Psoas muscle (tissue), 8 donors: Measurements from ENCODE around the gene HAGH. TPM values are rescaled to one million over a fixed set of nuclear protein-coding genes. Genes with fewer than 3 reads are reported as not detected.

Experiments used
- ATAC-seq, 4 donors: fragments of 200-7000 bp; cut with Tn5 transposase; one replicate each; pipeline ENCODE4 v1.9.1; 2020; ENCODE audit warnings: moderate library complexity in 3 of 4, mild to moderate bottlenecking in 2 of 4
- DNase-seq, 2 donors: peaks; one replicate each; pipeline ENCODE4 v3.0.0-alpha.2; 2020
- H3K27ac ChIP-seq: fragments of 200-600 bp; one replicate; pipeline ENCODE4 v1.8.0; 2022
- H3K27me3 ChIP-seq, 3 donors: fragments of 200-600 bp in 1 of 3; one replicate each; pipeline versions ENCODE4 v1.6.1 to v1.8.0; 2013 to 2022; ENCODE audit warnings: low read length in 2 of 3, mild to moderate bottlenecking in 2 of 3, moderate library complexity in 1 of 3; ENCODE audit not compliant: insufficient read depth in 3 of 3
- H3K36me3 ChIP-seq, 2 donors: fragments of 200-600 bp in 1 of 2; one replicate each; pipeline versions ENCODE4 v1.6.1 to v1.8.0; 2013 to 2022; ENCODE audit warnings: low read depth in 1 of 2, mild to moderate bottlenecking in 1 of 2, moderate library complexity in 1 of 2; ENCODE audit not compliant: insufficient read depth in 1 of 2
- H3K4me1 ChIP-seq: fragments of 200-600 bp; one replicate; pipeline ENCODE4 v1.8.0; 2022
- H3K4me3 ChIP-seq: fragments of 200-600 bp; one replicate; pipeline ENCODE4 v1.8.0; 2022; ENCODE audit warnings: mild to moderate bottlenecking
- H3K9me3 ChIP-seq: fragments of 200-600 bp; one replicate; pipeline ENCODE4 v1.8.0; 2022
- CTCF ChIP-seq: fragments of 200-600 bp; IDR thresholded peaks from one replicate; pipeline ENCODE4 v1.8.0; 2022; ENCODE audit warnings: antibody characterized with exemption
- WGBS, 3 donors: extraction: QIAGEN DNeasy Blood & Tissue Kit; methylation state at CpG; one replicate each; pipeline versions ENCODE4 v1.1.6 to v1.1.7; 2013; 5-methylcytosine and 5-hydroxymethylcytosine counted together
- intact Hi-C, 2 donors: fragments of 100-400 bp; cut with DNase I; formaldehyde crosslinking; loops; one replicate each; pipeline versions ENCODE4 v1.11.0 to v1.14.2; 2022
- polyA plus RNA-seq, 3 donors: library from polyadenylated mRNA; stranded (reverse); fragments of 200-250 nt; gene quantifications; one replicate each; pipeline ENCODE4 v1.2.3, GENCODE V29; 2013
- total RNA-seq, 4 donors: library from RNA; stranded (reverse); fragmentation: NEBNext Ultra II Directional in 2 of 4; extraction: Animal tissue kit (Norgen Biotek cat#: 25700) in 2 of 4; gene quantifications; one replicate each; pipeline versions ENCODE4 v1.2.1 to v1.2.4, GENCODE V29; 2021 to 2023
- donor health status: healthy with polysubstance abuse.
- donor health status: DM: no; HTN: no; CAD: no; lungs with moderate emphysema.
- donor health status: Bipolar disorder and iron deficiency.
- donor health status: healthy.
- donor health status: DM: yes; HTN: yes; CAD: no.
- donor health status: DM: no; HTN: no; CAD: no.
- donor health status: DM: no; HTN: no; CAD: no.
- donor health status: DM: yes; HTN: yes; CAD: no.

The HAGH gene
- total and polyA plus RNA-seq, 7 donors, result 112 to 277 (median 160) TPM

- Histone ChIP-seq H3K27me3 (no peaks in the 10 kb centered on the region), H3K27ac (no peak overlapping the region), H3K4me3 (no peak overlapping the region), H3K36me3 (peaks cover 0 to 54% of the 10 kb centered on the region in 2 donors), H3K9me3 (no peaks in the 10 kb centered on the region), H3K4me1 (peaks cover 28% of the 10 kb centered on the region)
- ATAC-seq (no peak), DNase-seq (peak in 1 of 2 donors; percentile 45)
- TF ChIP-seq CTCF, result no peak
- WGBS, 3 donors, result 81 to 88% (median 83%) methylated on average over 26 of the region's 26 CpGs
- intact Hi-C loops, result no loop called here
Measured at GRCh38 chr16:1784977-1785845, 41.4 kb downstream of the HAGH start.

GRCh38 chr16:1782408-1783264 lies 44.0 kb downstream of the HAGH start, which contains the start of the genes NUBP2 and SPSB3:
Gene NUBP2 (plus strand): TSS chr16:1782960. CDS start chr16:1783021, 61 bp downstream.
Gene SPSB3 (minus strand): TSS chr16:1782571. CDS start chr16:1781483, 1,088 bp downstream.
- Histone ChIP-seq H3K36me3 (peaks cover 0 to 52% of the 10 kb centered on the region in 2 donors), H3K4me1 (peaks cover 34% of the 10 kb centered on the region), H3K27ac (peak within 1 kb of the TSS; percentile 92), H3K9me3 (no peaks in the 10 kb centered on the region), H3K27me3 (no peaks in the 10 kb centered on the region), H3K4me3 (peak within 1 kb of the TSS; percentile 86)
- DNase-seq (peak; percentile 100), ATAC-seq (peak; percentile 91 to 93 (median 92))
- WGBS, 3 donors, result 0 to 1% (median 0%) methylated on average over 88 to 102 of the region's 102 CpGs
- no peak for TF ChIP-seq CTCF
- intact Hi-C loops, result no loop called here

GRCh38 chr16:1781758-1782407 lies 44.7 kb downstream of the HAGH start:
- intact Hi-C loops, result no loop called here

More at GRCh38 chr16:1781758-1782407, 44.7 kb downstream of the HAGH start:
- peak; percentile 26 to 66 for DNase-seq
- Histone ChIP-seq H3K4me1 (peaks cover 34% of the 10 kb centered on the region), H3K27me3 (no peaks in the 10 kb centered on the region), H3K9me3 (no peaks in the 10 kb centered on the region), H3K36me3 (peaks cover 0 to 52% of the 10 kb centered on the region in 2 donors), H3K27ac (peak overlapping the region; percentile 92), H3K4me3 (peak overlapping the region; percentile 86)
- ATAC-seq, result peak in 1 of 4 donors; percentile 23
- WGBS, 3 donors, result 0 to 1% (median 0%) methylated on average over 44 to 70 of the region's 70 CpGs
- no peak for TF ChIP-seq CTCF
